SK-N-SH (cell line): ENCODE measurements around the gene RAB6D. TPM values are rescaled to one million over a fixed set of nuclear protein-coding genes. Genes with fewer than 3 reads are reported as not detected.

Experiments used
- CTCF ChIA-PET: fragments of 300-600, 350-600 bp; formaldehyde crosslinking; extraction: SDS; loops from one replicate; lab custom pipeline; 2021; lab: Yijun Ruan, JAX
- POLR2A ChIA-PET: fragments of 350-600 bp; sonication (Branson Sonifier 250); formaldehyde crosslinking; extraction: SDS; loops from one replicate; lab custom pipeline; 2020; ENCODE audit warnings: antibody characterized with exemption, inconsistent platforms; lab: Yijun Ruan, JAX
- DNase-seq: peaks from one replicate; pipeline ENCODE4 v3.0.0; 2012
- H2AFZ ChIP-seq: fragments of 200-600 bp; sonication (generic); 2 replicates; pipeline ENCODE4 v1.8.1; 2016; ENCODE audit warnings: antibody characterized with exemption, mild to moderate bottlenecking, low read depth
- H3F3A ChIP-seq: fragments of 200-600 bp; sonication (generic); replicated peaks from 2 replicates; pipeline ENCODE3; 2016; ENCODE audit warnings: antibody characterized with exemption, mild to moderate bottlenecking; ENCODE audit not compliant: insufficient read depth
- H3K27ac ChIP-seq, 2 experiments: fragments of 200-500 bp in 1 of 2; fragments of 200-600 bp in 1 of 2; sonication (Bioruptor generic) in 1 of 2; sonication (generic), shearing (Covaris generic) in 1 of 2; 2 replicates each; pipeline versions ENCODE4 v1.5.1 to v1.6.1; 2014 to 2016; ENCODE audit warnings: low read depth in 2 of 2, inconsistent platforms in 1 of 2, low read length in 1 of 2, mild to moderate bottlenecking in 1 of 2, mixed read lengths in 1 of 2
- H3K27me3 ChIP-seq: fragments of 200-600 bp; sonication (generic), shearing (Covaris generic); 2 replicates; pipeline ENCODE4 v1.6.1; 2016; ENCODE audit warnings: mixed run types; ENCODE audit not compliant: insufficient read depth
- H3K36me3 ChIP-seq, 2 experiments: fragments of 200-500 bp in 1 of 2; fragments of 200-600 bp in 1 of 2; sonication (Bioruptor generic) in 1 of 2; sonication (generic) in 1 of 2; replicated peaks in 1 of 2; 2 replicates each; pipeline versions ENCODE3 to v1.5.1; 2014 to 2016; ENCODE audit warnings: low read length in 1 of 2, mild to moderate bottlenecking in 1 of 2; ENCODE audit not compliant: insufficient read depth in 2 of 2, control insufficient read depth in 1 of 2
- H3K4me1 ChIP-seq, 2 experiments: fragments of 200-500 bp in 1 of 2; fragments of 200-600 bp in 1 of 2; sonication (Bioruptor generic) in 1 of 2; sonication (generic), shearing (Covaris generic) in 1 of 2; 2 replicates each; pipeline versions ENCODE4 v1.5.1 to v1.6.1; 2014 to 2016; ENCODE audit warnings: low read depth in 1 of 2, low read length in 1 of 2, mixed run types in 1 of 2; ENCODE audit not compliant: insufficient read depth in 2 of 2, control insufficient read depth in 1 of 2
- H3K4me2 ChIP-seq: fragments of 200-600 bp; sonication (generic), shearing (Covaris generic); 2 replicates; pipeline ENCODE4 v1.6.1; 2017; ENCODE audit warnings: mixed run types
- H3K4me3 ChIP-seq, 2 experiments: fragments of 200-500 bp in 1 of 2; fragments of 200-600 bp in 1 of 2; sonication (Bioruptor generic) in 1 of 2; sonication (generic), shearing (Covaris generic) in 1 of 2; 2 replicates each; pipeline versions ENCODE4 v1.5.1 to v1.8.1; 2014 to 2016; ENCODE audit warnings: low read depth in 2 of 2, inconsistent platforms in 1 of 2, low read length in 1 of 2, mild to moderate bottlenecking in 1 of 2, mixed read lengths in 1 of 2, moderate library complexity in 1 of 2
- H3K79me2 ChIP-seq: fragments of 200-600 bp; sonication (generic); 2 replicates; pipeline ENCODE4 v1.8.1; 2017; ENCODE audit warnings: mild to moderate bottlenecking; ENCODE audit not compliant: insufficient read depth
- H3K9ac ChIP-seq: fragments of 200-600 bp; sonication (generic); 2 replicates; pipeline ENCODE4 v1.6.1; 2017; ENCODE audit warnings: mixed run types
- H3K9me2 ChIP-seq: fragments of 200-600 bp; sonication (generic); 2 replicates; pipeline ENCODE4 v1.6.1; 2017; ENCODE audit warnings: mixed run types
- H3K9me3 ChIP-seq: fragments of 200-600 bp; sonication (generic); 2 replicates; pipeline ENCODE4 v1.6.1; 2017; ENCODE audit warnings: mixed run types, mild to moderate bottlenecking, moderate library complexity
- H4K20me1 ChIP-seq: fragments of 200-600 bp; sonication (generic); 2 replicates; pipeline ENCODE4 v1.6.1; 2017; ENCODE audit warnings: mild to moderate bottlenecking, mixed run types; ENCODE audit not compliant: insufficient read depth
- CHD2 ChIP-seq: fragments of 150-350 bp; IDR thresholded peaks from 2 replicates; pipeline ENCODE4 v1.6.1; 2018; ENCODE audit warnings: low read length; ENCODE audit not compliant: partially characterized antibody
- ELF1 ChIP-seq: IDR thresholded peaks from 2 replicates; pipeline ENCODE4 v1.4.0; 2012
- EP300 ChIP-seq, 2 experiments: IDR thresholded peaks; 2 replicates each; pipeline versions ENCODE4 v1.4.0 to v1.6.1; 2012; ENCODE audit warnings: borderline replicate concordance in 1 of 2, low read depth in 1 of 2, low read length in 1 of 2
- EZH2phosphoT487 ChIP-seq: fragments of 200-600 bp; sonication (generic); IDR thresholded peaks from 2 replicates; pipeline ENCODE4 v1.6.1; 2017; ENCODE audit warnings: low read depth, mixed run types, mild to moderate bottlenecking, antibody characterized with exemption, moderate library complexity, borderline replicate concordance
- FOXJ3 ChIP-seq: sonication (generic); formaldehyde crosslinking; IDR thresholded peaks from 2 replicates; pipeline ENCODE4 v1.5.1; 2020; ENCODE audit warnings: mild to moderate bottlenecking, missing genetic modification reagents
- JUND ChIP-seq: IDR thresholded peaks from 2 replicates; pipeline ENCODE4 v1.4.0; 2012
- NFIC ChIP-seq: IDR thresholded peaks from 2 replicates; pipeline ENCODE4 v1.4.0; 2012; ENCODE audit warnings: borderline replicate concordance
- NRF1 ChIP-seq: IDR thresholded peaks from 2 replicates; pipeline ENCODE4 v1.6.1; 2012; ENCODE audit warnings: low read depth, mild to moderate bottlenecking, low read length
- POLR2AphosphoS5 ChIP-seq: IDR thresholded peaks from 2 replicates; pipeline ENCODE4 v1.6.1; 2012; ENCODE audit warnings: low read depth, low read length
- RAD21 ChIP-seq: IDR thresholded peaks from 2 replicates; pipeline ENCODE4 v1.6.1; 2012; ENCODE audit warnings: mild to moderate bottlenecking, low read length
- RFX5 ChIP-seq: IDR thresholded peaks from 2 replicates; pipeline ENCODE4 v1.6.1; 2012; ENCODE audit warnings: mild to moderate bottlenecking, improper control_type of control experiment, low read length
- RXRA ChIP-seq: IDR thresholded peaks from 2 replicates; pipeline ENCODE4 v1.4.0; 2012; ENCODE audit warnings: low read depth, mild to moderate bottlenecking, borderline replicate concordance
- SIN3A ChIP-seq: IDR thresholded peaks from 2 replicates; pipeline ENCODE4 v1.6.1; 2012; ENCODE audit warnings: low read depth, mild to moderate bottlenecking, low read length, moderate library complexity, borderline replicate concordance
- SMC3 ChIP-seq: IDR thresholded peaks from 2 replicates; pipeline ENCODE4 v1.6.1; 2012; ENCODE audit warnings: low read depth, low read length, improper control_type of control experiment
- TAF1 ChIP-seq: IDR thresholded peaks from 2 replicates; pipeline ENCODE4 v1.6.1; 2012; ENCODE audit warnings: low read depth, mild to moderate bottlenecking, low read length, moderate library complexity, borderline replicate concordance
- TCF12 ChIP-seq: IDR thresholded peaks from 2 replicates; pipeline ENCODE4 v1.4.0; 2012
- TEAD4 ChIP-seq: IDR thresholded peaks from 2 replicates; pipeline ENCODE4 v1.4.0; 2012; ENCODE audit warnings: mild to moderate bottlenecking, borderline replicate concordance; ENCODE audit not compliant: insufficient read depth
- WGBS: methylation state at CpG from one replicate; pipeline ENCODE4 v1.1.6; 2017; ENCODE audit warnings: low lambda C conversion rate; 5-methylcytosine and 5-hydroxymethylcytosine counted together
- polyA plus RNA-seq, 3 experiments: library from polyadenylated mRNA; depleted of rRNA; stranded (reverse); fragments of >200 nt; gene quantifications; 2 replicates each; pipeline ENCODE4 v1.2.3, GENCODE V29; 2012
- TF ChIP-seq, protein P1 (sequence below): IDR thresholded peaks from 2 replicates; pipeline ENCODE4; 2012
- TF ChIP-seq, protein P2 (sequence below): IDR thresholded peaks from 2 replicates; pipeline ENCODE4 v1.6.1; 2012; ENCODE audit warnings: mild to moderate bottlenecking, low read depth, low read length, moderate library complexity

The RAB6D gene
- polyA plus RNA-seq, 1 of the 3 experiments (the other 2 are of a cell fraction): not detected

DNA sequence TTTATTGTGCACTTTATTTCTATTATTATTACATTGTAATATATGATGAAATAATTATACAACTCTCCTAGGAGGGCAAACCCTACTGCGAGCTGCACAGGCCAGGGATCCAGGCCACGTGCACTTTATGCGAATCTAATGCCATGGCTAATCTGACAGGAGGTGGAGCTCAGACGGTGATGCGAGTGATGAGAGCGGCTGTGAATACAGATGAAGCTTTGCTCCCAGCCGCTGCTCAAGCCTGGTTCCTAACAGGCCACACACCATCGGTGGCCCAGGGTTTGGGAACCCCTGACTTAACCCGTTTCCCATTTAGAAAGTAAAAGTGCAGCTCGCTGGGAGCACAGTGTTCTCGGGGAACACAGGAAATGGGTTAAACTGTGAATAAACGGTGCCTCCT, 40.8 kb upstream of the RAB6D start:
- CTCF ChIA-PET: interaction anchor here (0.7 to 1.4 kb wide), 2 partner anchors 9 to 268 kb away, joined by 3 to 4 read pairs; no protein-coding TSS in a partner anchor
- no peak overlapping the region for H3K9ac ChIP-seq
- H3K9me2 ChIP-seq: no peaks in the 10 kb centered on the region
- WGBS: 52% methylated on average over 12 of the region's 12 CpGs
- TF ChIP-seq, protein P1, sequence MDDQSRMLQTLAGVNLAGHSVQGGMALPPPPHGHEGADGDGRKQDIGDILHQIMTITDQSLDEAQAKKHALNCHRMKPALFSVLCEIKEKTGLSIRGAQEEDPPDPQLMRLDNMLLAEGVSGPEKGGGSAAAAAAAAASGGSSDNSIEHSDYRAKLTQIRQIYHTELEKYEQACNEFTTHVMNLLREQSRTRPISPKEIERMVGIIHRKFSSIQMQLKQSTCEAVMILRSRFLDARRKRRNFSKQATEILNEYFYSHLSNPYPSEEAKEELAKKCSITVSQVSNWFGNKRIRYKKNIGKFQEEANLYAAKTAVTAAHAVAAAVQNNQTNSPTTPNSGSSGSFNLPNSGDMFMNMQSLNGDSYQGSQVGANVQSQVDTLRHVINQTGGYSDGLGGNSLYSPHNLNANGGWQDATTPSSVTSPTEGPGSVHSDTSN: no peak
- TF ChIP-seq RFX5: no peak
- no peak for TF ChIP-seq EZH2phosphoT487
- no peak for TF ChIP-seq SIN3A
- TF ChIP-seq RAD21: no peak
- no peak for TF ChIP-seq SMC3
- TF ChIP-seq FOXJ3 (CRISPR knock-in tag): no peak
- POLR2A ChIA-PET: no interaction called here
- H3K9me3 ChIP-seq: no peaks in the 10 kb centered on the region
- no peak overlapping the region for H3K4me3 ChIP-seq
- no peaks in the 10 kb centered on the region for H3K79me2 ChIP-seq
- H3K4me2 ChIP-seq: no peak overlapping the region
- H3F3A ChIP-seq: no peaks in the 10 kb centered on the region
- H3K27me3 ChIP-seq: no peaks in the 10 kb centered on the region; the same call in 1 of the 2 replicates
- peaks cover 0 to 7% of the 10 kb centered on the region in 2 experiments; a peak in 1 of 4 replicates for H3K4me1 ChIP-seq
- no peaks in the 10 kb centered on the region for H3K36me3 ChIP-seq
- no peak overlapping the region for H2AFZ ChIP-seq
- no peak for DNase-seq
- H4K20me1 ChIP-seq: no peaks in the 10 kb centered on the region
- no peak overlapping the region for H3K27ac ChIP-seq

DNA sequence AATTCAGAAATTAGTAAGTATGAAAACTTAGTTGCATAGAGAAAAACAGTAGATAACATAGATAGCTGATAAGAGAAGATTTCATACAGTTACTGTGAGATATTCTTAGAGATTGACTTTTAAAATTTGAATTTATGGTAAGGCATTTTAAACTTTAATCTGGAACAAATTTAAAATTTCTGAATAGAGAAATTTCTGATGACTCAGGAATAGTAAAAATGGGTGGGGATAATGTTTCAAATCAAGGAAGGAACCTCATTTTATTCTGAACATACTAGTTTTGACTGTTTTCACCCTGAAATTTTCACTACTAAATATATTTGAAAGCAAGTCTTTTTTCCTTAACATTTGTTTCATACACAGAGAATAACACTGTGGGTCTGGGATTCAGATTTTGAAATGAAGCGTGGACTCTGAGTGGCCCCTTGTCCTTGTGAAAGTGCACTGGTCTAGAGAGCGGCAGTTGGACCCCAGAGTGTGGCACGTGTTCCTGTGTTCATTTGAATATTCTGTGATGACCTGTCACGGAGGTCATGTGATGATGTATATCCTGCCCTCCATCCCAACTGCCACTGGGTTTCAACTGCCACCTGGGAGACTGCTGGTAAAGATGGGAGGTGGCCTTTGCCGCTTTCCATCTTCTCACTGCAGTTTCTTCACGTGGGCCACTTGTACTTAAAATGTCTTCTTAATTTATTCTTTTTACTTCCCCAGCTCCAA, 38.5 kb upstream of the RAB6D start:
- CTCF ChIA-PET: interaction anchor here (1.6 kb wide), 1 partner anchor 11 kb away, joined by 7 read pairs; no protein-coding TSS in a partner anchor

DNA sequence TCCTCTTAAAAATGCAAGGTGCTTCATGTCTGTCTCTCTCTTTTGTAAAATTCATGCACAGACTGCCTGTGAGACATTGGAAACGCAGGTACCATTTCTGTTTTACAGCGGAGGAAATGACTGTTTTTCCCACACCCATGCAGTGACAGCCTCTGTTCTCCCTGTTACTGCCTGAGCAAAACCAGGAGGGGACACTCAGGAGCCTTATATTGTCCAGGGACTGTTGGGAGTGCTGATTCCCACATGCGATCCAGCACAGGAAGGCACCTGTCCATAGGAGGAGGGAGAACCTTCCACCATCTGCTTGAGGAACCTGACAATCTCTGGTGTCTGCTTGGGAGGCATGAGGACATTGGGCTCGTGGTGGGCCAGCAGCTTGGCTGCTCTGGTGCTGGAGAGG, 36.9 kb upstream of the RAB6D start:
- ChIA-PET POLR2A (no interaction called here), CTCF (interaction anchor here (0.8 kb wide), 1 partner anchor 12 kb away, joined by 3 read pairs; no protein-coding TSS in a partner anchor)
- no peak overlapping the region for H3K27ac ChIP-seq
- WGBS: 34% methylated on average over 4 of the region's 4 CpGs
- no peaks in the 10 kb centered on the region for H4K20me1 ChIP-seq
- no peak overlapping the region for H2AFZ ChIP-seq
- no peaks in the 10 kb centered on the region for H3K36me3 ChIP-seq
- no peaks in the 10 kb centered on the region for H3F3A ChIP-seq
- H3K79me2 ChIP-seq: no peaks in the 10 kb centered on the region
- no peak overlapping the region for H3K4me3 ChIP-seq
- H3K9me2 ChIP-seq: no peaks in the 10 kb centered on the region
- DNase-seq: no peak
- H3K9me3 ChIP-seq: no peaks in the 10 kb centered on the region
- H3K4me1 ChIP-seq: peaks cover 0 to 7% of the 10 kb centered on the region in 2 experiments; a peak in 1 of 4 replicates
- H3K4me2 ChIP-seq: no peak overlapping the region
- no peak overlapping the region for H3K9ac ChIP-seq
- H3K27me3 ChIP-seq: no peaks in the 10 kb centered on the region; the same call in 1 of the 2 replicates
- TF ChIP-seq, protein P2, sequence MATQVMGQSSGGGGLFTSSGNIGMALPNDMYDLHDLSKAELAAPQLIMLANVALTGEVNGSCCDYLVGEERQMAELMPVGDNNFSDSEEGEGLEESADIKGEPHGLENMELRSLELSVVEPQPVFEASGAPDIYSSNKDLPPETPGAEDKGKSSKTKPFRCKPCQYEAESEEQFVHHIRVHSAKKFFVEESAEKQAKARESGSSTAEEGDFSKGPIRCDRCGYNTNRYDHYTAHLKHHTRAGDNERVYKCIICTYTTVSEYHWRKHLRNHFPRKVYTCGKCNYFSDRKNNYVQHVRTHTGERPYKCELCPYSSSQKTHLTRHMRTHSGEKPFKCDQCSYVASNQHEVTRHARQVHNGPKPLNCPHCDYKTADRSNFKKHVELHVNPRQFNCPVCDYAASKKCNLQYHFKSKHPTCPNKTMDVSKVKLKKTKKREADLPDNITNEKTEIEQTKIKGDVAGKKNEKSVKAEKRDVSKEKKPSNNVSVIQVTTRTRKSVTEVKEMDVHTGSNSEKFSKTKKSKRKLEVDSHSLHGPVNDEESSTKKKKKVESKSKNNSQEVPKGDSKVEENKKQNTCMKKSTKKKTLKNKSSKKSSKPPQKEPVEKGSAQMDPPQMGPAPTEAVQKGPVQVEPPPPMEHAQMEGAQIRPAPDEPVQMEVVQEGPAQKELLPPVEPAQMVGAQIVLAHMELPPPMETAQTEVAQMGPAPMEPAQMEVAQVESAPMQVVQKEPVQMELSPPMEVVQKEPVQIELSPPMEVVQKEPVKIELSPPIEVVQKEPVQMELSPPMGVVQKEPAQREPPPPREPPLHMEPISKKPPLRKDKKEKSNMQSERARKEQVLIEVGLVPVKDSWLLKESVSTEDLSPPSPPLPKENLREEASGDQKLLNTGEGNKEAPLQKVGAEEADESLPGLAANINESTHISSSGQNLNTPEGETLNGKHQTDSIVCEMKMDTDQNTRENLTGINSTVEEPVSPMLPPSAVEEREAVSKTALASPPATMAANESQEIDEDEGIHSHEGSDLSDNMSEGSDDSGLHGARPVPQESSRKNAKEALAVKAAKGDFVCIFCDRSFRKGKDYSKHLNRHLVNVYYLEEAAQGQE: no peak
- TF ChIP-seq NRF1 (no peak), TCF12 (no peak), RXRA (no peak), ELF1 (no peak), EP300 (IDR thresholded peaks at IDR 0.05; ENCODE audit: borderline replicate concordance in 1 of 2, low read depth in 1 of 2, low read length in 1 of 2) (no peak), CHD2 (no peak), NFIC (no peak), POLR2AphosphoS5 (no peak), TAF1 (no peak), SIN3A (no peak)

More for the DNA sequence above, 38.5 kb upstream of the RAB6D start:
- H3K36me3 ChIP-seq: no peaks in the 10 kb centered on the region
- no peak for DNase-seq
- peaks cover 0 to 7% of the 10 kb centered on the region in 2 experiments; a peak in 1 of 4 replicates for H3K4me1 ChIP-seq
- no peak overlapping the region for H3K4me2 ChIP-seq
- no peaks in the 10 kb centered on the region for H3K9me2 ChIP-seq
- no peaks in the 10 kb centered on the region for H3F3A ChIP-seq
- H3K79me2 ChIP-seq: no peaks in the 10 kb centered on the region
- H4K20me1 ChIP-seq: no peaks in the 10 kb centered on the region
- POLR2A ChIA-PET: no interaction called here
- WGBS: 55% methylated on average over 6 of the region's 6 CpGs
- no peaks in the 10 kb centered on the region for H3K9me3 ChIP-seq
- no peaks in the 10 kb centered on the region; the same call in 1 of the 2 replicates for H3K27me3 ChIP-seq
- H3K9ac ChIP-seq: no peak overlapping the region
- no peak overlapping the region for H2AFZ ChIP-seq
- H3K27ac ChIP-seq: no peak overlapping the region
- no peak overlapping the region for H3K4me3 ChIP-seq
- TF ChIP-seq TEAD4: no peak
- no peak for TF ChIP-seq JUND
- TF ChIP-seq FOXJ3 (CRISPR knock-in tag): no peak
- TF ChIP-seq, all 33 proteins: peak for 0
